ENCODE results near the gene AKAP13.
A peak's percentile ranks its signal among the peaks of the same experiment; 100 is the strongest.

AKAP13 gene

GRCh38 chr15:85386261-85386660 lies 5.9 kb downstream of the AKAP13 start:
- DNase-seq (ENCODE audit: low spot score): no peak

GRCh38 chr15:85388566-85389305 lies 8.3 kb downstream of the AKAP13 start:
- no peak for DNase-seq (ENCODE audit: low spot score)

GRCh38 chr15:85389306-85389650 lies 8.9 kb downstream of the AKAP13 start:
- no peak for DNase-seq (ENCODE audit: low spot score)

GRCh38 chr15:85389772-85390171 lies 9.4 kb downstream of the AKAP13 start:
- DNase-seq (ENCODE audit: low spot score): no peak

- no peak for DNase-seq (ENCODE audit: low spot score)
These were observed 12.8 kb downstream of the AKAP13 start for GRCh38 chr15:85393210-85393609.

- DNase-seq (ENCODE audit: low spot score): no peak
These were observed 14.3 kb downstream of the AKAP13 start for GRCh38 chr15:85394554-85395333.

- DNase-seq (ENCODE audit: low spot score): no peak
These were observed 16.2 kb downstream of the AKAP13 start for GRCh38 chr15:85396554-85396953.

- no peak for DNase-seq (ENCODE audit: low spot score)
These were observed 16.7 kb downstream of the AKAP13 start for GRCh38 chr15:85397151-85397550.

- DNase-seq (ENCODE audit: low spot score): no peak
These were observed 17.5 kb downstream of the AKAP13 start for GRCh38 chr15:85397926-85398325.

GRCh38 chr15:85398822-85399221 lies 18.4 kb downstream of the AKAP13 start:
- DNase-seq (ENCODE audit: low spot score): no peak

- no peak for DNase-seq (ENCODE audit: low spot score)
These were observed 19.2 kb downstream of the AKAP13 start for GRCh38 chr15:85399627-85400026.

GRCh38 chr15:85400606-85401005 lies 20.2 kb downstream of the AKAP13 start:
- no peak for DNase-seq (ENCODE audit: low spot score)

- no peak for DNase-seq (ENCODE audit: low spot score)
These were observed 20.8 kb downstream of the AKAP13 start for GRCh38 chr15:85401108-85401774.

GRCh38 chr15:85402195-85402881 lies 21.9 kb downstream of the AKAP13 start:
- no peak for DNase-seq (ENCODE audit: low spot score)

GRCh38 chr15:85403745-85404144 lies 23.3 kb downstream of the AKAP13 start:
- DNase-seq (ENCODE audit: low spot score): no peak

GRCh38 chr15:85404176-85404917 lies 23.9 kb downstream of the AKAP13 start:
- no peak for DNase-seq (ENCODE audit: low spot score)

GRCh38 chr15:85404918-85405866 lies 24.8 kb downstream of the AKAP13 start:
- DNase-seq (ENCODE audit: low spot score): peak; percentile 16

- DNase-seq (ENCODE audit: low spot score): peak; percentile 23
These were observed 26.5 kb downstream of the AKAP13 start for GRCh38 chr15:85406916-85407315.

GRCh38 chr15:85407421-85408269 lies 27.2 kb downstream of the AKAP13 start:
- peak; percentile 75 for DNase-seq (ENCODE audit: low spot score)

All from AG08396 (cell line).